BLaER1 treated with 17β-estradiol and CSF1 and Interleukin-3, amounts not matched to agents 10 nM and 100 nM (cell line): Measurements from ENCODE around the gene CAB39.

Source experiments
- H3K27ac ChIP-seq, 11 experiments: shearing (Covaris generic); formaldehyde crosslinking; 2 replicates each; pipeline ENCODE4 v1.8.1; 2022
- H3K27me3 ChIP-seq, 11 experiments: shearing (Covaris generic); formaldehyde crosslinking; 2 replicates each; pipeline ENCODE4 v1.8.1; 2022
- H3K36me3 ChIP-seq, 11 experiments: shearing (Covaris generic); formaldehyde crosslinking; 2 replicates each; pipeline ENCODE4 v1.8.1; 2022
- H3K4me1 ChIP-seq, 10 experiments: shearing (Covaris generic); formaldehyde crosslinking; 2 replicates each; pipeline ENCODE4 v1.8.1; 2022
- H3K4me2 ChIP-seq, 11 experiments: shearing (Covaris generic); formaldehyde crosslinking; 2 replicates each; pipeline ENCODE4 v1.8.1; 2022
- H3K4me3 ChIP-seq, 10 experiments: shearing (Covaris generic); formaldehyde crosslinking; 2 replicates each; pipeline ENCODE4 v1.8.1; 2022
- H3K9ac ChIP-seq, 11 experiments: shearing (Covaris generic); formaldehyde crosslinking; 2 replicates each; pipeline ENCODE4 v1.8.1; 2022
- H3K9me3 ChIP-seq, 11 experiments: shearing (Covaris generic); formaldehyde crosslinking; replicated peaks in 1 of 11; 2 replicates each; pipeline ENCODE4 v1.8.1; 2022
- H4K20me1 ChIP-seq, 11 experiments: shearing (Covaris generic); formaldehyde crosslinking; 2 replicates each; pipeline ENCODE4 v1.8.1; 2022
- Cebpa-rat ChIP-seq, 11 experiments: shearing (Covaris generic); IDR thresholded peaks; 2 replicates each; pipeline ENCODE4 v1.8.1; 2022

Gene CAB39

DNA sequence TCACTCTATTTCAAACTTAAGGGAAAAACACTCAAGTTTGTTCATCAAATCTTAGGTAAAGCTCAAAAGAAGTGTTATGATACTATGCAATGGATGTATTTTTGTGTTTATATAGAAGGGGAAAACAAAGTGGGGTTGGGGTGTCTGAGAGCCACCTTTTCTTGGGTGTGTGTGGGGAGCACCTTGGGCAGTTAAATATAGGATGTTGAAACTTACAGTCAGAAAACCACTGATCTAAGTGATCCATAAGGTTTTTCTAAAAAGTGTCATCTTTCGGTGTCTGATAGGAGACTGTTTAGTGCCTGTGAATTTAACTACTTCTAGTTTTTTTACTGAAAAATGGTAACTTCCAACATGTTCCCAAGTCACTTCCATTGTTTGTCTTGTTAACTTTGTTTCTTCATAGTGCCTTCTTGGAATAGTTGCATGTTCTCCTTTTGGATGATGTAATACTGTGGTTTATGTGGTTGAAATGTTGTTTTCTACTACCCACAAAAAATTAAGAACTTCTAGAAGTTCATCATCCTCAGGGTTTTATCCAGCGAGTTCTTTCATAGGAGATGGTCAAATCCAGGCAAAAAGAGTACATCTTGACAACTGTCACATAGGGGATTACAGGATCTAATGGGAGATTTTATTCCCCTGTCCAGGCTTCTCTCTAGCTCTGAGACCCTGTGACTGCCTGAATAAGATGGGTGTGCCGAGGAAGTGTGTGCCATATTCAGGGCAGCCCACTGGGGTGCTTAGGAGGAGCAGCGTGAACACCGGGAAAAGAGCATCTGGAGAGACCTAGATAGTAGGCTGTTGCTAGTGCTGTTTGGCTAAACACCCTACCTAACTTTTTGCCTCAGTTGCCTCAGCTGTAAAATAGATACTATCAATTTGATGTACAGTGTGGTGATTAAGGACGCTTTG is 46.2 kb downstream of the CAB39 start:
- peak overlapping the region in 4 of 10 experiments; percentile 16 to 25 (median 25); a peak in 7 of 20 replicates for H3K4me3 ChIP-seq
- peaks cover 25 to 90% (median 45%) of the 10 kb centered on the region in 10 experiments for H3K4me1 ChIP-seq
- H3K9ac ChIP-seq, result peak overlapping the region in 8 of 11 experiments; percentile 1 to 68 (median 52); a peak in 12 of 22 replicates
- H3K4me2 ChIP-seq, result peak overlapping the region; percentile 35 to 98 (median 81)
- no peaks in the 10 kb centered on the region for H3K27me3 ChIP-seq
- peak in 5 of 11 experiments; percentile 33 to 89 (median 45); a peak in 5 of 22 replicates for TF ChIP-seq Cebpa-rat (IDR thresholded peaks at IDR 0.05)
- H3K27ac ChIP-seq, result peak overlapping the region; percentile 10 to 77 (median 70); a peak in 20 of 22 replicates
- H4K20me1 ChIP-seq, result peaks cover 12 to 92% (median 61%) of the 10 kb centered on the region in 11 experiments; a peak in 18 of 22 replicates
- H3K36me3 ChIP-seq, result peaks cover 42 to 57% (median 52%) of the 10 kb centered on the region in 11 experiments
- H3K9me3 ChIP-seq, result peaks cover 0 to 11% (median 0%) of the 10 kb centered on the region in 11 experiments; a peak in 2 of 22 replicates

- Histone ChIP-seq H3K4me2 (peak overlapping the region in 10 of 11 experiments; percentile 42 to 98 (median 84); a peak in 18 of 22 replicates), H3K36me3 (peaks cover 50 to 63% (median 59%) of the 10 kb centered on the region in 11 experiments), H3K4me3 (peak overlapping the region in 3 of 10 experiments; percentile 2 to 25 (median 25); a peak in 4 of 20 replicates), H3K9me3 (0 out of 22 replicates have a peak, but pooled peaks cover 0 to 3% (median 0%) of the 10 kb centered on the region in 11 experiments), H3K27ac (peak overlapping the region in 10 of 11 experiments; percentile 53 to 77 (median 70); a peak in 19 of 22 replicates), H3K27me3 (no peaks in the 10 kb centered on the region), H3K9ac (peak overlapping the region in 8 of 11 experiments; percentile 1 to 68 (median 52); a peak in 12 of 22 replicates), H3K4me1 (peaks cover 25 to 96% (median 45%) of the 10 kb centered on the region in 10 experiments), H4K20me1 (peaks cover 9 to 92% (median 53%) of the 10 kb centered on the region in 11 experiments; a peak in 18 of 22 replicates)
- TF ChIP-seq Cebpa-rat (IDR thresholded peaks at IDR 0.05), result no peak
Observed at GRCh38 chr2:230759481-230760167, 47.0 kb downstream of the CAB39 start.

DNA sequence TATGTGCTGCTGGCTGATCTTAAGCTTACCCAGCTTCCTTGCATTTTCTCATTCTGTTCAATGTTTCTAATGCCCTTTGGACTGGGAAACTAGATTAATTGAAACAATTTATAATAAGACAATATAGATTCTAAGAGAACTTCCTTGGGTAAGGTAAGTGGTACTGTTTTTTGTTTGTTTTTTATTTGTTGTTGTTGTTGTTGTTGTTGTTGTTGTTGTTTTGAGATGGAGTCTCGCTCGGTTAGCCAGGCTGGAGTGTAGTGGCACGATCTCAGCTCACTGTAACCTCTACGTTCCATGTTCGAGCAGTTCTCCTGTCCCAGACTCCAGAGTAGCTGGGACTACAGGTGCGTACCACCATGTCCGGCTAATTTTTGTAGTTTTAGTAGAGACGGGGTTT is 49.1 kb downstream of the CAB39 start:
- Histone ChIP-seq H3K9me3 (no peaks in the 10 kb centered on the region; a peak in 1 of 22 replicates), H3K27ac (no peak overlapping the region), H4K20me1 (peaks cover 7 to 83% (median 33%) of the 10 kb centered on the region in 11 experiments; a peak in 17 of 22 replicates), H3K27me3 (no peaks in the 10 kb centered on the region), H3K4me2 (peak overlapping the region in 1 of 11 experiments; percentile 88; a peak in 1 of 22 replicates), H3K4me3 (no peak overlapping the region), H3K36me3 (peaks cover 62 to 75% (median 71%) of the 10 kb centered on the region in 11 experiments), H3K4me1 (peaks cover 25 to 96% (median 38%) of the 10 kb centered on the region in 10 experiments), H3K9ac (no peak overlapping the region)
- no peak for TF ChIP-seq Cebpa-rat (IDR thresholded peaks at IDR 0.05)

DNA sequence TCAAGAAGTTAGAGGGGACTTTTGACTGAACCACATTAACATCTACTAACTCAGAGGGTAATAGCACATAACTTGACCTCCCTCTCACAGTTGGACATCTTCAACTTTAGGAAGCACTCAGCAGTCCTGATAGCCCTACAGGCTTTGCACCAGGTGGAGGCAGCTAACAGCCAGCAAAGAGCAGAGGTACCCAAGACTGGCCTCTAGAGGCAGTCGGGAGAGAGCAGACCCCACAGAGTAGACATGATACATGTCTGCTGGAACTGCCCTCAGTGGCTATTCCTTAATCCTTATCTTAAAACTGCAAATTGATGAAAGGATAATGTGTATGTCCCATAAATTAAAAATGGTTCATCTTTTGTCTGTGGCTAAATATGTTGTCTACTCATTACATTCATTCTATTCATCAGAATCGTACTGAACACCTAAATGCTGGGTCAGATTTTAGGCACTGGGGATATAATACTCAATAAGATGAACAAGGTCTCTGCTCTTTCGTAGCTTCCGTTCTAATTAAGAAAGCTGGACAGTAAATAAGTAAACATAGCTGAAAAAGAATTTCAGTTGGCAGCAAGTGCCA is 49.8 kb downstream of the CAB39 start:
- no peak overlapping the region for H3K4me3 ChIP-seq

GRCh38 chr2:230764346-230764745 is 51.7 kb downstream of the CAB39 start:
- H4K20me1 ChIP-seq, result peaks cover under 1 to 57% (median 13%) of the 10 kb centered on the region in 11 experiments; a peak in 17 of 22 replicates
- peaks cover under 1 to 88% (median 11%) of the 10 kb centered on the region in 10 experiments; a peak in 19 of 20 replicates for H3K4me1 ChIP-seq
- no peaks in the 10 kb centered on the region for H3K27me3 ChIP-seq
- TF ChIP-seq Cebpa-rat (IDR thresholded peaks at IDR 0.05), result no peak
- H3K27ac ChIP-seq, result peak overlapping the region in 1 of 11 experiments; percentile 59; a peak in 1 of 22 replicates
- no peaks in the 10 kb centered on the region; a peak in 1 of 22 replicates for H3K9me3 ChIP-seq
- H3K4me2 ChIP-seq, result peak overlapping the region in 2 of 11 experiments; percentile 65 to 88; a peak in 3 of 22 replicates
- H3K36me3 ChIP-seq, result peaks cover 87 to 99% (median 97%) of the 10 kb centered on the region in 11 experiments
- no peak overlapping the region for H3K9ac ChIP-seq
- no peak overlapping the region for H3K4me3 ChIP-seq

More for the DNA sequence above, 49.8 kb downstream of the CAB39 start:
- peaks cover 69 to 83% (median 78%) of the 10 kb centered on the region in 11 experiments for H3K36me3 ChIP-seq
- peaks cover 4 to 76% (median 26%) of the 10 kb centered on the region in 11 experiments; a peak in 17 of 22 replicates for H4K20me1 ChIP-seq
- TF ChIP-seq Cebpa-rat (IDR thresholded peaks at IDR 0.05), result no peak
- H3K27me3 ChIP-seq, result no peaks in the 10 kb centered on the region
- no peak overlapping the region for H3K4me2 ChIP-seq
- no peak overlapping the region; a peak in 1 of 22 replicates for H3K27ac ChIP-seq
- H3K9ac ChIP-seq, result no peak overlapping the region
- H3K4me1 ChIP-seq, result peaks cover 20 to 96% (median 31%) of the 10 kb centered on the region in 10 experiments
- no peaks in the 10 kb centered on the region; a peak in 1 of 22 replicates for H3K9me3 ChIP-seq

DNA sequence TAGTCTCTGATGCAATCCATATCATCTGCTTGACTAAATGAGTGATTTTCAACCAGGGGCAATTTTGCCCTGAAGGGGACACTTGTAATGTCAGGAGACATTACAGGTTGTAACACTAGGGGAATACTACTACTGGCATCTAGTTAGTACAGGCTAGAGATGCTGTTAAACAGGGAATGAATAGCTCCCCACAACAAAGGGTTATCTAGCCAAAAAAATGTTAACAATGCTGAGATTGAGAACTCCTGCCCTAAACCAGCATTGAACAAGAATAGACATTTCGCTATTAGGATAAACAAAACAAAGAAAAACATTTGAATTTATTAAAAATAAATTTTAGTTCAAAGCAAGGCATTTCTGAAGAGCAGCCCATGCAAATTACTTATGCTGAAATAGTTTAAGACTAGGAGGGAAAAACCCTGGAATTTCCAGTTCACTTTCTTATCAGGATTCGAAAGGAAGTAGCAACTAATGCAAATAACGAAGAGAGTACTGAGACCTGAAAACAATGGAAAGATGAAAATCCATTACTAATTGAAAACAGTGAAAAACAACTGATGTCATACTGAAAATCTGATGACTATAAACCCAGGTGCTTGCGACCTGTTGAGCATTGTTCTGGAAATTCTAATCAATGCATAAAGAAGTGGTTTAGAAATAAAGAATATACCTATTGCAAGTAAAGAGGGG is 53.1 kb downstream of the CAB39 start:
- peak overlapping the region in 2 of 11 experiments; percentile 48 to 64; a peak in 4 of 22 replicates for H3K9ac ChIP-seq
- H3K4me3 ChIP-seq, result no peak overlapping the region
- H3K36me3 ChIP-seq, result peaks cover 84 to 100% (median 93%) of the 10 kb centered on the region in 11 experiments
- no peak for TF ChIP-seq Cebpa-rat (IDR thresholded peaks at IDR 0.05)
- H3K27me3 ChIP-seq, result no peaks in the 10 kb centered on the region
- H4K20me1 ChIP-seq, result peaks cover 0 to 54% (median 5%) of the 10 kb centered on the region in 11 experiments; a peak in 8 of 22 replicates
- H3K9me3 ChIP-seq, result no peaks in the 10 kb centered on the region; a peak in 1 of 22 replicates
- peaks cover 0 to 86% (median 0%) of the 10 kb centered on the region in 10 experiments; a peak in 7 of 20 replicates for H3K4me1 ChIP-seq
- H3K4me2 ChIP-seq, result peak overlapping the region in 3 of 11 experiments; percentile 34 to 88 (median 65); a peak in 5 of 22 replicates
- peak overlapping the region in 3 of 11 experiments; percentile 58 to 75 (median 59); a peak in 7 of 22 replicates for H3K27ac ChIP-seq

DNA sequence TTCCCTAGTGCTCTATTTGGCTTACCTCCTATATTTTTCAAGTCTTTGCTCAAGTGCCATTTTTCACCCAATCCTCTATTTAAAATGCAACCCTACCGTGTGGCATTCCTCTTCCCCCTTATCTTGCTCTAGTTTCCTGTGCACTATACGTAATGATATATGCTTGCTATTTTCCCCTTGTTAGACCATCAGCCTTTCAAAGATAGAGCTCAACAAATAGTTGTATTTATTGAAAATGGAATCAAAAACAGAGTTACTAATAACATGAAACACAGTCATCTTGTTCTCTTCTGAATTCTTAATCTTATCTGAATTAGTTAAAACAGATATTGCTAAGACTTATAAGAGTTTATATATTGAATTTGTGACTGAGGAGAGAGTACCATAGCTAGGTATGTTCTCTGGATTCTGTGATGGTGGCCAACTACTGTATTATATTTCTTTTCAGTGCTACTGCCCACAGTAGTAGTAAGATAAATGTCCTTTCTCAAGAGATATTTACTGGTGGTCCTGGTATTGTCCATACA is 55.3 kb downstream of the CAB39 start:
- Histone ChIP-seq H3K36me3 (peaks cover 80 to 100% (median 93%) of the 10 kb centered on the region in 11 experiments), H3K4me3 (no peak overlapping the region), H4K20me1 (peaks cover 0 to 52% (median under 1%) of the 10 kb centered on the region in 11 experiments; a peak in 8 of 22 replicates), H3K9ac (no peak overlapping the region), H3K4me2 (peak overlapping the region in 2 of 11 experiments; percentile 65 to 88; a peak in 3 of 22 replicates), H3K27ac (no peak overlapping the region), H3K27me3 (no peaks in the 10 kb centered on the region), H3K9me3 (peaks cover 0 to 7% (median 0%) of the 10 kb centered on the region in 11 experiments; a peak in 4 of 22 replicates), H3K4me1 (peaks cover 0 to 79% (median 0%) of the 10 kb centered on the region in 10 experiments; a peak in 6 of 20 replicates)
- no peak for TF ChIP-seq Cebpa-rat (IDR thresholded peaks at IDR 0.05)
